H9 (cell line): ENCODE data around the gene LARP4B. TPM values are rescaled to one million over a fixed set of nuclear protein-coding genes. Genes with fewer than 3 reads are reported as not detected.
A peak's percentile ranks its signal among the peaks of the same experiment; 100 is the strongest.

Experiments
- DNase-seq: peaks from one replicate; pipeline ENCODE4 v3.0.0-alpha.2; 2017
- H2AFZ ChIP-seq: one replicate; pipeline ENCODE4 v1.6.1; 2013; ENCODE audit warnings: mild to moderate bottlenecking, low read length, control low read depth, moderate library complexity
- H2AK5ac ChIP-seq: 2 replicates; pipeline ENCODE4 v1.6.1; 2013; ENCODE audit warnings: low read length, control low read depth, mixed read lengths; ENCODE audit not compliant: insufficient read length
- H2BK120ac ChIP-seq: one replicate; pipeline ENCODE4 v1.6.1; 2013; ENCODE audit warnings: low read depth, mild to moderate bottlenecking, low read length, control low read depth, inconsistent platforms; ENCODE audit not compliant: poor library complexity, severe bottlenecking
- H2BK12ac ChIP-seq: 2 replicates; pipeline ENCODE4 v1.6.1; 2013; ENCODE audit warnings: low read length, control low read depth, mixed read lengths, low read depth; ENCODE audit not compliant: insufficient read length
- H2BK15ac ChIP-seq: 2 replicates; pipeline ENCODE4 v1.6.1; 2013; ENCODE audit warnings: low read depth, low read length, control low read depth
- H2BK20ac ChIP-seq: one replicate; pipeline ENCODE4 v1.6.1; 2013; ENCODE audit warnings: low read depth, mild to moderate bottlenecking, low read length, control low read depth, inconsistent platforms; ENCODE audit not compliant: poor library complexity, severe bottlenecking
- H2BK5ac ChIP-seq: 2 replicates; pipeline ENCODE4 v1.6.1; 2013; ENCODE audit warnings: low read length, control low read depth, mixed read lengths; ENCODE audit not compliant: insufficient read length
- H3K14ac ChIP-seq: 2 replicates; pipeline ENCODE4 v1.6.1; 2013; ENCODE audit warnings: low read length, control low read depth; ENCODE audit not compliant: insufficient read depth
- H3K18ac ChIP-seq: 2 replicates; pipeline ENCODE4 v1.6.1; 2013; ENCODE audit warnings: low read depth, mild to moderate bottlenecking, mixed read lengths, low read length, control low read depth; ENCODE audit not compliant: insufficient read length
- H3K23ac ChIP-seq: 2 replicates; pipeline ENCODE4 v1.6.1; 2013; ENCODE audit warnings: low read length, control low read depth, mixed read lengths, low read depth; ENCODE audit not compliant: insufficient read length
- H3K23me2 ChIP-seq: 2 replicates; pipeline ENCODE4 v1.6.1; 2013; ENCODE audit warnings: low read depth, mild to moderate bottlenecking, mixed read lengths, low read length, control low read depth; ENCODE audit not compliant: insufficient read length, poor library complexity, severe bottlenecking
- H3K27ac ChIP-seq: 2 replicates; pipeline ENCODE4 v1.5.1; 2013; ENCODE audit warnings: low read length, control low read depth, mixed read lengths, low read depth; ENCODE audit not compliant: insufficient read length
- H3K27me3 ChIP-seq: 2 replicates; pipeline ENCODE4 v1.6.1; 2013; ENCODE audit warnings: low read length, control low read depth, inconsistent platforms; ENCODE audit not compliant: insufficient read depth
- H3K4ac ChIP-seq: 2 replicates; pipeline ENCODE4 v1.6.1; 2013; ENCODE audit warnings: low read depth, mild to moderate bottlenecking, control low read depth, inconsistent platforms, low read length, moderate library complexity
- H3K4me1 ChIP-seq: 2 replicates; pipeline ENCODE4 v1.6.1; 2013; ENCODE audit warnings: low read length, control low read depth, inconsistent platforms; ENCODE audit not compliant: insufficient read depth
- H3K4me2 ChIP-seq: 2 replicates; pipeline ENCODE4 v1.6.1; 2013; ENCODE audit warnings: low read length, control low read depth, mixed read lengths; ENCODE audit not compliant: insufficient read length, insufficient read depth
- H3K56ac ChIP-seq: 2 replicates; pipeline ENCODE4 v1.6.1; 2013; ENCODE audit warnings: low read depth, mild to moderate bottlenecking, mixed read lengths, low read length, control low read depth; ENCODE audit not compliant: insufficient read length
- H3K79me1 ChIP-seq: 2 replicates; pipeline ENCODE4 v1.6.1; 2013; ENCODE audit warnings: low read depth, mild to moderate bottlenecking, moderate library complexity, low read length, control low read depth, inconsistent platforms; ENCODE audit not compliant: insufficient read depth, poor library complexity, severe bottlenecking
- H3K79me2 ChIP-seq: 2 replicates; pipeline ENCODE4 v1.6.1; 2013; ENCODE audit warnings: low read length, control low read depth, inconsistent platforms; ENCODE audit not compliant: insufficient read depth
- H3K9ac ChIP-seq: 2 replicates; pipeline ENCODE4 v1.6.1; 2013; ENCODE audit warnings: low read length, control low read depth, mixed read lengths; ENCODE audit not compliant: insufficient read length; ENCODE audit errors: extremely low read depth
- H3K9me3 ChIP-seq: one replicate; pipeline ENCODE4 v1.6.1; 2013; ENCODE audit warnings: low read depth, low read length, inconsistent platforms; ENCODE audit not compliant: control insufficient read depth
- H3T11ph ChIP-seq: one replicate; pipeline ENCODE4 v1.6.1; 2013; ENCODE audit warnings: mild to moderate bottlenecking, low read length, control low read depth, inconsistent platforms
- H4K20me1 ChIP-seq: one replicate; pipeline ENCODE4 v1.6.1; 2013; ENCODE audit not compliant: control insufficient read depth, insufficient read length, insufficient read depth
- H4K5ac ChIP-seq: 2 replicates; pipeline ENCODE4 v1.6.1; 2013; ENCODE audit warnings: low read depth, mild to moderate bottlenecking, mixed read lengths, low read length, control low read depth; ENCODE audit not compliant: insufficient read length
- H4K8ac ChIP-seq: replicated peaks from 2 replicates; pipeline ENCODE4 v1.6.1; 2013; ENCODE audit warnings: low read length, control low read depth, mixed read lengths, low read depth; ENCODE audit not compliant: insufficient read length
- H4K91ac ChIP-seq: 2 replicates; pipeline ENCODE4 v1.6.1; 2013; ENCODE audit warnings: low read depth, mild to moderate bottlenecking, moderate library complexity, mixed read lengths, low read length, control low read depth; ENCODE audit not compliant: insufficient read length
- H3K27ac Mint-ChIP-seq, 3 experiments: 2 replicates in 2 of 3; 3 replicates in 1 of 3; pipeline ENCODE4 v1.8.0; 2020 to 2021; ENCODE audit warnings: mixed read lengths in 3 of 3, mild to moderate bottlenecking in 1 of 3, moderate library complexity in 1 of 3
- H3K27me3 Mint-ChIP-seq: 2 replicates; pipeline ENCODE4 v1.8.0; 2021; ENCODE audit warnings: low read depth, mild to moderate bottlenecking, moderate library complexity, mixed read lengths
- H3K36me3 Mint-ChIP-seq, 3 experiments: 2 replicates in 2 of 3; 3 replicates in 1 of 3; pipeline ENCODE4 v1.8.0; 2020 to 2021; ENCODE audit warnings: low read depth in 3 of 3, mixed read lengths in 3 of 3; ENCODE audit not compliant: insufficient read depth in 1 of 3
- H3K4me1 Mint-ChIP-seq, 2 experiments: 2 replicates each; pipeline ENCODE4 v1.8.0; 2020; ENCODE audit warnings: mixed read lengths in 2 of 2
- H3K4me3 Mint-ChIP-seq, 2 experiments: 2 replicates in 1 of 2; 3 replicates in 1 of 2; pipeline ENCODE4 v1.8.0; 2020 to 2021; ENCODE audit warnings: mild to moderate bottlenecking in 2 of 2, mixed read lengths in 2 of 2, moderate library complexity in 1 of 2
- H3K9me3 Mint-ChIP-seq, 2 experiments: 2 replicates in 1 of 2; 3 replicates in 1 of 2; pipeline ENCODE4 v1.8.0; 2020; ENCODE audit warnings: mild to moderate bottlenecking in 2 of 2, mixed read lengths in 2 of 2, moderate library complexity in 1 of 2
- CTCF ChIP-seq: fragments of 200-600 bp; sonication (generic); conservative IDR thresholded peaks from 3 replicates; pipeline ENCODE4 v1.8.0; 2021; ENCODE audit warnings: antibody characterized with exemption, mild to moderate bottlenecking
- WGBS: extraction: QIAGEN DNeasy Blood & Tissue Kit; methylation state at CpG from one replicate; pipeline ENCODE4 v1.1.7; 2013; ENCODE audit warnings: missing lambda C conversion rate, low lambda C conversion rate, mixed read lengths; ENCODE audit not compliant: insufficient read length; ENCODE audit errors: extremely low coverage; 5-methylcytosine and 5-hydroxymethylcytosine counted together
- total RNA-seq: library from RNA; stranded (reverse); gene quantifications from 2 replicates; pipeline ENCODE4 v1.2.1, GENCODE V29; 2021

The LARP4B gene
- total RNA-seq, 1 experiment from 2014 or later = 88.9 TPM

DNA sequence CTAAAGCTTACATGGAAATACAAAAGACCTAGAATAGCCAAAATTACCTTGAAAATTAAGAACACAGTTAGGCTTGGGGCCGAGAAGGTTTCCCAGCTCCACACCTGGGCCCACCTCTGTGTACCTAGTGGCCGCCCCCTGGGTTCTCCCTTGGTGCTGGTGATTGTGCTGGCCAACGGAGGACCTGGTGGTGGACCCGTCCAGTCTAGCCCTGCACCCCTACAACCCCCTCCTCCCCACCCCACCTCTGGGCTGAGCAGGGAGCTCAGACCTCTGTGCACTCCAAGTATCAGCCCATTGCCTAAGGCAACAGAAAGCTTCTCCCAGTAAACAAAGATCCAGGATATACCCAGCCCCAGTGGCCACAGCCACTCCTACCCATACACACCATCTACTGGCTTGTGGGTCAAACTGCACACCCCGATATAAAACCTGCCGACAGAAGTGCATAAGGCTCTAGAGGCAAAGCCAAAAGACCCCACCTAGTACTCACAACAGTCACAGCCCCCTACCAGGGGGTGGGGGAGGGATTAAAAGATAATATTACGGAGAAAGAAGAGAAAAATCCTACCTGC is 137.0 kb downstream of the LARP4B start:
- Histone ChIP-seq H3K23me2 (no peaks in the 10 kb centered on the region), H3K4ac (no peak overlapping the region), H2BK5ac (no peak overlapping the region), H3K9me3 (no peaks in the 10 kb centered on the region), H3K27ac (no peak overlapping the region), H3K23ac (no peak overlapping the region), H4K91ac (no peak overlapping the region), H3K18ac (no peak overlapping the region), H4K5ac (no peak overlapping the region), H3K4me2 (no peak overlapping the region), H2AK5ac (no peak overlapping the region), H3T11ph (no peak overlapping the region), H4K8ac (no peak overlapping the region), H2BK20ac (no peak overlapping the region), H3K56ac (no peak overlapping the region), H4K20me1 (no peaks in the 10 kb centered on the region), H3K14ac (no peak overlapping the region), H3K4me1 (no peaks in the 10 kb centered on the region), H2BK12ac (no peak overlapping the region), H3K27me3 (no peaks in the 10 kb centered on the region), H3K79me2 (no peaks in the 10 kb centered on the region), H3K79me1 (no peaks in the 10 kb centered on the region), H3K9ac (no peak overlapping the region), H2BK120ac (no peak overlapping the region), H2AFZ (no peak overlapping the region), H2BK15ac (no peak overlapping the region)
- TF ChIP-seq CTCF = peak; percentile 60
- Mint-ChIP-seq H3K9me3 (peaks cover 41 to 43% of the 10 kb centered on the region in 2 experiments), H3K27me3 (peaks cover 6% of the 10 kb centered on the region), H3K27ac (no peak overlapping the region), H3K36me3 (peaks cover 28 to 37% (median 32%) of the 10 kb centered on the region in 3 experiments), H3K4me3 (no peak overlapping the region), H3K4me1 (peaks cover 0 to 4% of the 10 kb centered on the region in 2 experiments; a peak in 1 of 4 replicates)
- no CpG with 5 or more reads among the region's 7 CpGs for WGBS
- peak; percentile 53 for DNase-seq
